ENCODE results near the gene SAG. TPM values are rescaled to one million over a fixed set of nuclear protein-coding genes. Genes with fewer than 3 reads are reported as not detected.

SAG gene
- total RNA-seq, 1 experiment from 2014 or later, result not detected

GRCh38 chr2:233387667-233388528 lies 80.3 kb downstream of the SAG start:
- in situ Hi-C loops (cut with HindIII; ENCODE audit: low sequenced_read_pairs), result no loop called here
- DNase-seq (ENCODE audit: low spot score), result peak; percentile 94

DNA sequence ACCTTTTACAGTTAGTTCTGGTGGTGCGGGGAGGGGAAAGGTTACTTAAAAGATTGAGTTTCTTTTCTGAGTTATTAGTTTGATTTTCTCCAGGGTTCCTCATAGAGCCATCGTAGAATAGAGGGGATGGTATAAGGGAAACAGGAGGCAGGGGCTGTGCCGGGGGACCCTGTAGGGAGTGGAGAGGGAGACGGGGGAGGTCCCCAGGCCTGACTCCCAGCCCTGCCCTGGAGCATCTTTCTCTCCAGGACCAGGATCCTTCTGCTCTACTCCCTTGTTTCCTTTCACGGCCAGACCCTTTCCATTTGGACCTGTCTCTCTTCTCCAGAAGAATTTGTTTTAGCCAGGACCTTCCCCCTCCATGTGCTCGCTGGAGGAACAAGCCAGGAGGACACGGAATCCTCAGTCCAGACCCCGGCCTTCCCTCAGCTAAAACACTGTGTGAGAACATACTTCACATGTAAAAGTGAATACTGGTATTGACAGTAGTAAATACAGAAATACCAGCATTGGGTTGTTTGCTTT lies 82.0 kb downstream of the SAG start:
- no peak for DNase-seq (ENCODE audit: low spot score)
- in situ Hi-C loops (cut with HindIII; ENCODE audit: low sequenced_read_pairs), result no loop called here

DNA sequence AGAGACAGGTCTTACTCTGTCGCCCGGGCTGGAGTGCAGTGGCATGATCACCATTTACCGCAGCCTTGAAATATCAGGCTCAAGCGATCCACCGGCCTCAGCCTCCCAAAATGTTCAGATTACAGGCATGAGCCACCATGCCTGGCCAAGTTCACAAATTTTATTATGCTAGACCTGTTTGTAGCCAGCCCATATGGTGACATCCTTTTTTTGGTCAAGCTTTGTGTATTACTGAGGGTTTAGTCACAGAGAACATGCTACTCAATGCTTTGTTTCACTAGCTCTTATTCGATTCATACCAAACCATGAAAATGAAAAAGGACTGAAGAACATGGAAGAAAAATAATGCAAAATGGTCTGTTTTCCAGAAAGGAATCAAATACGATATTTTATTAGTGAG lies 88.1 kb downstream of the SAG start:
- peak; percentile 83 for DNase-seq (ENCODE audit: low spot score)
- in situ Hi-C loops (cut with HindIII; ENCODE audit: low sequenced_read_pairs), result no loop called here

Other genes starting within 250 kb of the SAG start
- 1.3 and 5.1 TPM in 2 replicates for gene INPP5D, start 247.5 kb upstream of the SAG start, total RNA-seq (2014; rRNA removed; shearing (Covaris generic))
- 30.8 and 38.8 TPM in 2 replicates for gene ATG16L1, start 56.1 kb upstream of the SAG start, total RNA-seq (2014; rRNA removed; shearing (Covaris generic))
- gene DGKD, start 46.7 kb downstream of the SAG start, total RNA-seq (2014; rRNA removed; shearing (Covaris generic)), result 15.6 and 20.4 TPM in 2 replicates

Data from G401 (cell line).